Measurements from ENCODE around the gene GNGT2.

Gene GNGT2

DNA sequence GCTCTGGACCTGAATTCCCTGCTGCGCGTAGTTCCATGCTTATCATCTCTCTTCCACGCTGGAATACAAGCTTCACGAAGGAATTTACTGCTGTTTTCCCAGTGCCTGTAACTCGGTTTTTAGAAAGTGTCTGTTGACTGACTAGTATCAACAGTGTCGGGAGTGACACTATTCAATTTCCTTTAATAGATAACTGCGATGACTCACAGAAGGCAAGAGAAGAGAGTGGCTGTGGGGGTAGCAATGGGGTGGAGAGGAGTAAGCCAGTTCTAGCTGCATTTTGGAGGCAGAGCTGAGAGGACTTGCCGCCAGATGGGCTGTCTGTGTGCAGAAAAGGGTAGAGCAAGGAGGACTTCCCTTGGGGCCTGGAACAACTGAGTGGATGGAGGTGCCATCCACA is 52.6 kb downstream of the GNGT2 start:
- TF ChIP-seq, protein P1, sequence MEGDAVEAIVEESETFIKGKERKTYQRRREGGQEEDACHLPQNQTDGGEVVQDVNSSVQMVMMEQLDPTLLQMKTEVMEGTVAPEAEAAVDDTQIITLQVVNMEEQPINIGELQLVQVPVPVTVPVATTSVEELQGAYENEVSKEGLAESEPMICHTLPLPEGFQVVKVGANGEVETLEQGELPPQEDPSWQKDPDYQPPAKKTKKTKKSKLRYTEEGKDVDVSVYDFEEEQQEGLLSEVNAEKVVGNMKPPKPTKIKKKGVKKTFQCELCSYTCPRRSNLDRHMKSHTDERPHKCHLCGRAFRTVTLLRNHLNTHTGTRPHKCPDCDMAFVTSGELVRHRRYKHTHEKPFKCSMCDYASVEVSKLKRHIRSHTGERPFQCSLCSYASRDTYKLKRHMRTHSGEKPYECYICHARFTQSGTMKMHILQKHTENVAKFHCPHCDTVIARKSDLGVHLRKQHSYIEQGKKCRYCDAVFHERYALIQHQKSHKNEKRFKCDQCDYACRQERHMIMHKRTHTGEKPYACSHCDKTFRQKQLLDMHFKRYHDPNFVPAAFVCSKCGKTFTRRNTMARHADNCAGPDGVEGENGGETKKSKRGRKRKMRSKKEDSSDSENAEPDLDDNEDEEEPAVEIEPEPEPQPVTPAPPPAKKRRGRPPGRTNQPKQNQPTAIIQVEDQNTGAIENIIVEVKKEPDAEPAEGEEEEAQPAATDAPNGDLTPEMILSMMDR (IDR thresholded peaks at IDR 0.05), result no peak
- intact Hi-C loops (cut with DNase I; ENCODE audit: low total_unique reads), result no loop called here
- no peaks in the 10 kb centered on the region for H3K36me3 ChIP-seq
- no peak overlapping the region for H3K4me3 ChIP-seq
- no peak overlapping the region for H3K27ac ChIP-seq
- no peaks in the 10 kb centered on the region for H3K9me3 ChIP-seq
- H3K27me3 ChIP-seq, result peaks cover 0 to 46% of the 10 kb centered on the region in 2 donors
- H3K4me1 ChIP-seq, result no peaks in the 10 kb centered on the region
- no peak for DNase-seq

DNA sequence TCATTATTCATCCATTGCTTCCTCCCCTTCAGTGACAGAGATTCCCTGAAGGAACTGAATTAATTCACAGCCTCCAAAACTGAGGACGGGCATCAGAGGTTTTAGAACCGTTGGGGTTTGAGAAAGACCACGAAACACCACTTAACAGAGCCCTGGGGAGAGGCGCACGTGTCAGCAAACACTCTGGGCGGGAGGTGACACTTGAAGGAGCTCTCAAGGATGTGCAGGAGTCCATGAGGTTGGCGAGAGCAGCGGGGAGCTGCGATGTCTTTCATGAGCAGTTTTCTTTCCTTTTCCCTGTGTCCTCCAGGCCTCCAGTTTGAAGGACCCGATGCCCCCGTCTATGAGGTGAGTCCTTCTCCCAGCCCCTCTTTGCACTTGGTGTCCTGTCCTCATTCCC is 54.1 kb downstream of the GNGT2 start:
- H3K27ac ChIP-seq, result no peak overlapping the region
- no peak overlapping the region for H3K4me3 ChIP-seq
- peaks cover 0 to 48% of the 10 kb centered on the region in 2 donors for H3K27me3 ChIP-seq
- no peak for DNase-seq
- no peaks in the 10 kb centered on the region for H3K4me1 ChIP-seq
- H3K36me3 ChIP-seq, result no peaks in the 10 kb centered on the region
- no peaks in the 10 kb centered on the region for H3K9me3 ChIP-seq
- TF ChIP-seq, protein P1 (IDR thresholded peaks at IDR 0.05), result no peak
- intact Hi-C loops (cut with DNase I; ENCODE audit: low total_unique reads), result no loop called here

All from tibial artery (tissue), 4 donors.